Skeletal muscle satellite cell (primary cell): ENCODE data around the gene GPRC6A.
"Not testable (repeated sequence)": the region's sequence is repeated elsewhere in the genome, so short reads cannot be mapped to it uniquely, and the experiment has no call there.

ENCODE experiments used
- H3K27me3 ChIP-seq: 2 replicates; pipeline ENCODE4 v1.7.0; 2013; ENCODE audit warnings: low read length; ENCODE audit not compliant: control insufficient read depth, insufficient read depth
- H3K36me3 ChIP-seq: 2 replicates; pipeline ENCODE4 v1.7.0; 2013; ENCODE audit warnings: mild to moderate bottlenecking, control low read depth, low read length; ENCODE audit not compliant: insufficient read depth
- H3K4me1 ChIP-seq: 2 replicates; pipeline ENCODE4 v1.7.0; 2013; ENCODE audit warnings: low read length; ENCODE audit not compliant: control insufficient read depth, insufficient read depth
- H3K4me2 ChIP-seq: 2 replicates; pipeline ENCODE4 v1.7.0; 2013; ENCODE audit warnings: mild to moderate bottlenecking, low read length
- H3K4me3 ChIP-seq: 2 replicates; pipeline ENCODE4 v1.7.0; 2013; ENCODE audit warnings: low read length
- H3K9ac ChIP-seq: 2 replicates; pipeline ENCODE4 v1.7.0; 2013; ENCODE audit warnings: mild to moderate bottlenecking, low read depth, low read length, moderate library complexity
- H3K9me3 ChIP-seq: replicated peaks from 2 replicates; pipeline ENCODE4 v1.7.0; 2013; ENCODE audit warnings: mild to moderate bottlenecking, control low read depth, low read length

GPRC6A gene

GRCh38 chr6:116836606-116837342, 7.9 kb upstream of the GPRC6A start:
- Histone ChIP-seq H3K9ac (no peak overlapping the region), H3K9me3 (no peaks in the 10 kb centered on the region), H3K27me3 (no peaks in the 10 kb centered on the region), H3K4me1 (peaks cover 10% of the 10 kb centered on the region), H3K4me2 (no peak overlapping the region), H3K36me3 (no peaks in the 10 kb centered on the region), H3K4me3 (no peak overlapping the region)

- H3K4me1 ChIP-seq, H3K4me3 ChIP-seq, H3K36me3 ChIP-seq, H3K9ac ChIP-seq, H3K27me3 ChIP-seq, H3K4me2 ChIP-seq, H3K9me3 ChIP-seq: not testable (repeated sequence)
Measured at GRCh38 chr6:116834526-116834925, 5.6 kb upstream of the GPRC6A start.

GRCh38 chr6:116827561-116828240, 1.2 kb downstream of the GPRC6A start:
- Histone ChIP-seq H3K4me3 (no peak overlapping the region), H3K9ac (no peak overlapping the region), H3K36me3 (no peaks in the 10 kb centered on the region), H3K4me2 (no peak overlapping the region), H3K4me1 (no peaks in the 10 kb centered on the region), H3K27me3 (no peaks in the 10 kb centered on the region), H3K9me3 (no peaks in the 10 kb centered on the region)

- H3K4me3 ChIP-seq, H3K27me3 ChIP-seq, H3K9ac ChIP-seq, H3K9me3 ChIP-seq, H3K4me1 ChIP-seq, H3K4me2 ChIP-seq, H3K36me3 ChIP-seq: not testable (repeated sequence)
Measured at GRCh38 chr6:116816336-116816735, 12.5 kb downstream of the GPRC6A start.

- Histone ChIP-seq H3K4me2 (no peak overlapping the region), H3K9ac (no peak overlapping the region), H3K36me3 (no peaks in the 10 kb centered on the region), H3K27me3 (no peaks in the 10 kb centered on the region), H3K9me3 (no peaks in the 10 kb centered on the region), H3K4me3 (no peak overlapping the region), H3K4me1 (no peaks in the 10 kb centered on the region)
Measured at GRCh38 chr6:116812051-116812650, 16.7 kb downstream of the GPRC6A start.

GRCh38 chr6:116801971-116802370, 26.9 kb downstream of the GPRC6A start:
- Histone ChIP-seq H3K9me3 (no peaks in the 10 kb centered on the region), H3K4me3 (no peak overlapping the region), H3K36me3 (no peaks in the 10 kb centered on the region)

GRCh38 chr6:116799945-116800344, 28.9 kb downstream of the GPRC6A start:
- H3K4me3 ChIP-seq = no peak overlapping the region
- H3K9me3 ChIP-seq = no peaks in the 10 kb centered on the region
- no peak overlapping the region for H3K4me2 ChIP-seq
- no peak overlapping the region for H3K9ac ChIP-seq
- no peaks in the 10 kb centered on the region for H3K4me1 ChIP-seq
- H3K36me3 ChIP-seq = no peaks in the 10 kb centered on the region
- H3K27me3 ChIP-seq = peaks cover 6% of the 10 kb centered on the region

More at GRCh38 chr6:116801971-116802370, 26.9 kb downstream of the GPRC6A start:
- Histone ChIP-seq H3K27me3 (peaks cover 6% of the 10 kb centered on the region), H3K4me2 (no peak overlapping the region), H3K4me1 (no peaks in the 10 kb centered on the region), H3K9ac (no peak overlapping the region)

- Histone ChIP-seq H3K4me2 (no peak overlapping the region), H3K9ac (no peak overlapping the region), H3K4me1 (no peaks in the 10 kb centered on the region), H3K36me3 (no peaks in the 10 kb centered on the region), H3K4me3 (no peak overlapping the region), H3K9me3 (no peaks in the 10 kb centered on the region), H3K27me3 (peaks cover 4% of the 10 kb centered on the region)
Measured at GRCh38 chr6:116797585-116797984, 31.3 kb downstream of the GPRC6A start.

- Histone ChIP-seq H3K9ac (no peak overlapping the region), H3K4me3 (no peak overlapping the region), H3K4me1 (no peaks in the 10 kb centered on the region), H3K27me3 (peaks cover 4% of the 10 kb centered on the region), H3K4me2 (no peak overlapping the region), H3K36me3 (no peaks in the 10 kb centered on the region), H3K9me3 (no peaks in the 10 kb centered on the region)
Measured at GRCh38 chr6:116793224-116793623, 35.7 kb downstream of the GPRC6A start.

- Histone ChIP-seq H3K4me1 (no peaks in the 10 kb centered on the region), H3K9ac (no peak overlapping the region), H3K27me3 (no peaks in the 10 kb centered on the region), H3K4me3 (no peak overlapping the region), H3K36me3 (no peaks in the 10 kb centered on the region), H3K9me3 (no peaks in the 10 kb centered on the region), H3K4me2 (no peak overlapping the region)
Measured at GRCh38 chr6:116783852-116784251, 45.0 kb downstream of the GPRC6A start.

GRCh38 chr6:116779573-116780164, 49.2 kb downstream of the GPRC6A start:
- no peaks in the 10 kb centered on the region for H3K9me3 ChIP-seq
- H3K36me3 ChIP-seq = no peaks in the 10 kb centered on the region
- H3K27me3 ChIP-seq = no peaks in the 10 kb centered on the region
- H3K9ac ChIP-seq = peak overlapping the region; percentile 44
- no peak overlapping the region for H3K4me3 ChIP-seq
- no peaks in the 10 kb centered on the region for H3K4me1 ChIP-seq
- peak overlapping the region; percentile 59 for H3K4me2 ChIP-seq
